GM19328 (cell line): ENCODE data around the gene SF3B1.
"Not testable (repeated sequence)": the region's sequence is repeated elsewhere in the genome, so short reads cannot be mapped to it uniquely, and the experiment has no call there.

Source experiments
- ATAC-seq: cut with Tn5 transposase; IDR thresholded peaks from one replicate; pipeline ENCODE4 v1.9.1; 2021; ENCODE audit warnings: mild to moderate bottlenecking, moderate library complexity; ENCODE audit not compliant: unreplicated experiment

Gene SF3B1

GRCh38 chr2:197437380-197437779 is 2.6 kb upstream of the SF3B1 start:
- no peak for ATAC-seq

DNA sequence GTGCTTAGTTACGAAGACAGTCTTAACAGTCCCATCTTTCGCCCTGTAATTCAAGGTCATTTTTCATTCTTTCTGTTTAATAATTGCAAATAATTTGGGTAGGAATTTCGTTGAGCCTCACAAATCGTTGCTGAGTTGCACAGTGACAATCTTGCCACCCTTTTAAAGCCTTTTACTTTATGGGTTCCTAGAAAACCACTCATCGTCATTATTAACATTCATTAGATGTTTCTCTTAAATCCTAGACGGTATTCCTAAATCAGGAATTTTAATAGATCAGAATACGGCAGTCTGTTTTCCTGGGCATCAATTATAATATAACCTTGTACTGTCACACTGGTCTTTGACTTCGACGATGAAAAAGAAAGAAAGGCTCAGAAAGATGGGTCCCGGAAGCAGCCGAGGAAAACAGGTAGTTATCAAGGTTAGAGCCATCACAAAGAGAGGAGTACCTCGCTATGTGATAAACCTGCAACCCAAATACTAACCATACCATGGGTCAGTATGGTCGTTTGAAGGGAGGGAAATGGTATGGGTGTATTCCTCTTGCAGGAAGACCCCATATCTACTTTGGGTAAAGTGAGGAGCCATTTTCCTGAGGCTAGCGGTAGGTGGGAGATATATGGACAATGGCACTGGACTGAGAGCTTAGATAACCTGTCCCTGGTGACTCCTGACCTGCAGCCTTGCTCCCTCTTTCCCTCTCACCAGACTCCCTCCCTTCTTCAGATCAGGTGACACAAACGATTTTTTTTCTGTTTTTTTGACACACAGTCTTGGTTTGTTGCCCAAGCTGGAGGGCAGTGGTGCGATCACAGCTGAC is 981 bp upstream of the SF3B1 start:
- no peak for ATAC-seq

- ATAC-seq = no peak
Observed at GRCh38 chr2:197433780-197434438, 919 bp downstream of the SF3B1 start.

GRCh38 chr2:197432527-197432926 is 2.3 kb downstream of the SF3B1 start:
- not testable (repeated sequence) for ATAC-seq

GRCh38 chr2:197431858-197432257 is 3.0 kb downstream of the SF3B1 start:
- no peak for ATAC-seq

DNA sequence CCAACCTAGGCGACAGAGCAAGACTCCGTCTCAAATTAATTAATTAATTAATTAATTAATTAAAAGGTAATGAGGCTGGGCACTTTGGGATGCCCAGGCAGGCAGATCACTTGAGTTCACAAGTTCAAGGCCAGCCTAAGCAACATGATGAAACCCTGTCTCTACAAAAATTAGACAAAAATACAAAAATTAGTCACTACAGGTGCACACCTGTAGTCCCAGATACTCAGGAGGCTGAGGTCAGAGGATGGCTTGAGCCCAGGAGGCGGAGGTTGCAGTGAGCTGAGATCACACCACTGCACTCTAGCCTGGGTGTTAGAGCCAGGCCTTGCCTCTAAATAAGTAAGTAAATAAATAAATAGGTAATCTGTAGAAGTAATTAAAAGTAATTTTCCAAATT is 6.8 kb downstream of the SF3B1 start:
- no peak for ATAC-seq

DNA sequence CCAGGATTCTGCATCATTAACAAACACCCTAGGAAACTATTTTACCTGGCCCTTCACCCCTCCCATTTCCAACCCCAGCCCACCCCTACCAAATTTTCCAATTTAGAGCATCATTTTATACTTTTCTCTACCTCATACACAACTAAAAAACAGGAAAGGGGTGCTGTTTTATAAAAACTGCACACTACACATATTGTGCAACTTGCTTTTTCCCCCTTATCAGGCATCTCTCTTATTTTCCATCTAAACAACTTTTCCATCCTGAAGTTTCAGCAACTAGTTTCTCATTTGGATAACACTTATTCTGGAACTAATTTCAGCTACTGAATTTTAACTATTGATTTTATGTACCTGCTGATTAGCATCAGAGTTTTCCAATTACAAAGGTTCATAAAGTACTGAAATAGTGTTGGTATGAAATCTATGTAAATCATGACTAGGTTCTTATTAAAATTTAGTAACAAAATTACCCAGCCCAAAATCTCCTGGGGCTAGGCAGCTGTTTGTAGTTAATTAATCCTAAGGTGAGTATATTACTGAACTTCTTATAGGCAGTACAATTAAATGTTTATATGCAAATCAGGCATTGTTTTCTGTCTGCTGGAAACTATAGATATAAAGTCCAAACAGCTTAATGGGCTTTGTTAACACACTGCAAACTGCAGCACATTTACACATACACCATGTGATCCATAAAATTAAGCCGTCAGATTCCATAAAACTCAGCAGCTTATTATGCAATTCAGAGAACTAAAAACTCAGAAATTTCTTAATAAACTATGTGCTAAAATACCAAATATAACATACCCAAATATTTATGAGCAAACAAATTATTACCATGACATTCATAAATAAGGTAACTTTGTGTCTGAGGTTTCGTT is 7.9 kb downstream of the SF3B1 start:
- no peak for ATAC-seq

DNA sequence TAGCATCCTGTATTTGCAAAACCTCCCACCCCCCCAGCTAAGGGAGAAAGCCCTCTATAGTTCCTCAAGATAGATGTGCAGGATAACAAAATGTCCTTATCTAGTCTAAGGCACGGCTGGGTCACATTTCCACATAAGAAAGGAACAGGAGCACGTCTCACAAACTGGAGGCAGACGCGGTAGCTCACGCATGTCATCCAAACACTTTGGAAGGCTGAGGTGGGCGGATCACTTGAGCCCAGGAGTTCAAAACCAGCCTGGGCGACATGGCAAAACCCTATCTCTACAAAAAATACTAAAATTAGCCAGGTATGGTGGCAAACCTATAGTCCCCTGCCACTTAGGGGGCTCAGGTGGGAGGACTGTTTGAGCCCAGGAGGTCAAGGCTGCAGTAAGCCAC is 9.3 kb downstream of the SF3B1 start:
- no peak for ATAC-seq

DNA sequence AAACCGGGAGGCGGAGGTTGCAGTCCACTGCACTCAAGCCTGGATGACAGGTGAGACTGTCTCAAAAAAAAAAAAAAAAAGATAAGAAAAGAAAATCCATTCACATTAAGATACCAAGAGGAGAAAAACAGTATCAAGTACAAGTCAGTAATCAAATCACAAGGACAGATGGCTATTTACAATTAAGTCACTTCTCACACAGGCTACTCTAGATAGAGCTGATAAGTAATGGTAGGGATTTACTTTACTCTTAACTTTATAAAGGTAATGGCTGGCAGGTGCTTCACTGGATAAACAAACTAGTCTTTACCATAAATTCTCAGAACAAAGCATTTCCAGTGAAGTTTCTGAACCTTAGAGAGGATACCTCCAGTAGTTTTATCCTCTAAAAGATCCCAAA is 11.5 kb downstream of the SF3B1 start:
- no peak for ATAC-seq

DNA sequence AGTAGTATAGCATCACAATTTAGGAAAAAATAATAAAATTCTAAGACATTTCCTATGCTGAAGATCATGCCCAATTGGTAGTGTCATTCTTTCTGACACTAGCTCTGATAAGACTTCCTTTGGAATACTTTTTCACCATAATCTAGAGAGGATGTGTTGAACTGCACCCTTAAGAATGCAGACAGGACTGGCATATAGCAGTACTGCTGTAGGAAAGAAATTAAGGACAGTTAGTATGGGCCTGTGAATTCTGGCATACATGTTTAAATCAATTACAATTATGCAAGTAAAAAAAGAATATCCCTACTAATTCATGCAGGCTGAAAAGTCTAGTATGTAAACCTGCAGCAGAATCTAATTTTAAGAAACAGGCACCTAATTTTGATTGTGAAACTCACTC is 15.4 kb downstream of the SF3B1 start:
- ATAC-seq = no peak

DNA sequence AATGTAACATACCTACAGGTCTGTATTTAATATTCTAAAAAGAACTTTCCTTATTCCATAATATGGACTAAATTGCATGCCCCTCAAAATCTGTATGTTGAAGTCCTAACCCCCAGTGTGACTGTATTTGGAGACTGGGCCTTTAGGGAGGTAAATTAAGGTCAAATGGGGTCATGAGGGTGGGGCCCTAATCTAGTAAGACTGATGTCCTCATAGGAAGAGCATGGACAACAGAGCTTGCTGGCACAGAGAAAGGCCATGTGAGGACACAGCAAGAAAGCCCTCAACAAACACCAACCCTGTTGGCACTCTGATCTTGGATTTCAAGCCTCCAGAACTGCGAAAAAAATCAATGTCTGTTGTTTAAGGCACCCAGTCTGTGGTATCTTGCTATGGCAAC is 18.6 kb downstream of the SF3B1 start:
- no peak for ATAC-seq

- ATAC-seq = no peak
Observed at GRCh38 chr2:197414515-197414914, 20.3 kb downstream of the SF3B1 start.

DNA sequence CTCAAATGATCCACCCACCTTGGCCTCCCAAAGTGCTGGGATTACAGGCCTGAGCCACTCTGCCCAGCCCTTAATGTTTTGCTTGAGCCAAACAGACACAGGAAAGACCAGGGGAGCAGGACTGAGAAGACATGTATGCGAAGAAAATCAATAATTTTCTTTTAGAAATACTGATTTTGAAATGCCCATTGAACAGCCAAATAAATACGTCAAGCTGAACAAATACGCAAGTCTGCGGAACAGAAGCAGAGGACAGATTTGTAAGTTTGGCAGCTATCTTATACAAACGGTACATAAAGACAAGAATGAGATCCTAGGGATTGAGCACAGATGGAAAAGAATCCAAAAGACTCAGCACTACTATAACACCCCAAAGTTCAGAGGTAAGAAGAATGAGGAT is 20.8 kb downstream of the SF3B1 start:
- no peak for ATAC-seq

GRCh38 chr2:197405582-197405981 is 29.2 kb downstream of the SF3B1 start:
- no peak for ATAC-seq

DNA sequence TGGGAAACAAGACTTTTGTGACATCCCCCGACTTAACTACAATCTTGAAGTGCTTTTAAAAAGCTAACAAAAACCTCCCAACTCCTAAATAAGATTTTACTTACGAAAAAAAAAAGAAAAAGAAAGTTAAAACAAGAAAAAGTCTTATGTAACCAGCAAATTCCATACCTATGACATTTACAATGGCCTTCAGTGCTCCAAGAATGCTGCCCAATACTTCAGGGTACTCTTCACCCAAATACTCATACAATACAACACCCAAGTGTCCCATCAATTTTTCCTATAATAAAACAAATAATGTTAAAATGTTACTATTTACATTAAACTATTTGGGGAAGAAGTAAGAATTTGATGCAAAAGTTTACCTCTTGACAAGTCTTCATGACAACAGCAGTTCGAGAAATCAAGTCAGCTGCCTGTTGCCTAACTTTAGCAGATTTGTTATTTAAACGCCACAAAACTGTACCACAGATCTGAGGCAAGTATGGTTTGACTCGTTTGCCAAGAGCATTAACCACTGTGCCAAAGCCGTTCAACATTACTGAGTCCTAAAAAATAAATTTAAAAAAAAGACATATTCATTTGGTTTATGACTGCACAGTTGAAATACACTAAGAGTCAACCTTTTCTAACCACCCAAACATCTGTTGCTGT is 34.8 kb downstream of the SF3B1 start:
- ATAC-seq = no peak

- ATAC-seq = no peak
Observed at GRCh38 chr2:197398913-197399312, 35.9 kb downstream of the SF3B1 start.

- ATAC-seq = no peak
Observed at GRCh38 chr2:197391220-197391717, 43.6 kb downstream of the SF3B1 start.

GRCh38 chr2:197388866-197389587 is 45.8 kb downstream of the SF3B1 start:
- no peak for ATAC-seq

DNA sequence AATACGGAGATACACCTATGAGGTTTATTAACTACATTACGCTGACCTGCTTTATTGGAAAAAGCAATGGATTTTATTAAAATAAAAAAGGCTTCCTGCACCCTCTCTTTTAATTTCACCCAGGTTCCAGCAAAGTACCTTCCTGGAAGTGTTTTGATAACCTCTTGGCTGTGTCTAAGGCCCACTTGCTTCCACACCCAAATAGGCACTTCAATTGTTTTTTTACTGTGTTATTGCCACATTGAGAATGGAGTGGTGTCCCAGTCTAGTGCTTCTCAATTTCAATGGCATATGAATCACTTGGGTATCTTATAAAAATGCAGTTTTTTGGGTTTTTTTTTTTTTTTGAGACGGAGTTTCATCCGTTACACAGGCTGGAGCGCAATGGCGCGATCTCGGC is 47.6 kb downstream of the SF3B1 start:
- no peak for ATAC-seq

DNA sequence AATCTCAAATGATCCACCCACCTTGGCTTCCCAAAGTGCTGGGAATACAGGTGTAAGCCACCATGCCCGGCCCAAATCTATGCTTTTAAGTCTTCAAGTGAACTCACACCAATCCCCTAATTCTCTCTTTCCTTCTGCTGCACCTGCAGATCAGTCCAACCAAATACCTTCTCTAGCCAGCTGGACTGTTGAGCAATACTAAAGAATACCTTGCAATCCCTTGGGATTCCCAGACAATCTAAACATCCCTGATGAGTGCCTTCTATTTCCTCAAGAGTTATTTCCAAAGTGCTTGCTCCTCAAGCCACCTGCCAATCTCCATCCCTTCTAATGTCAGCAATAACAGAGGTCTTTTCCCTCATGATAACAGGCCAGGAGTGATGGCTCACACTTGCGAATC is 48.6 kb downstream of the SF3B1 start:
- no peak for ATAC-seq
